HG02981 (cell line): ENCODE results near the gene SULT2A1.
"Not testable (repeated sequence)": the region's sequence is repeated elsewhere in the genome, so short reads cannot be mapped to it uniquely, and the experiment has no call there.

Experiments used
- ATAC-seq: cut with Tn5 transposase; IDR thresholded peaks from one replicate; pipeline ENCODE4 v1.9.1; 2021; ENCODE audit warnings: mild to moderate bottlenecking, moderate library complexity; ENCODE audit not compliant: unreplicated experiment

The SULT2A1 gene, protein sequence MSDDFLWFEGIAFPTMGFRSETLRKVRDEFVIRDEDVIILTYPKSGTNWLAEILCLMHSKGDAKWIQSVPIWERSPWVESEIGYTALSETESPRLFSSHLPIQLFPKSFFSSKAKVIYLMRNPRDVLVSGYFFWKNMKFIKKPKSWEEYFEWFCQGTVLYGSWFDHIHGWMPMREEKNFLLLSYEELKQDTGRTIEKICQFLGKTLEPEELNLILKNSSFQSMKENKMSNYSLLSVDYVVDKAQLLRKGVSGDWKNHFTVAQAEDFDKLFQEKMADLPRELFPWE

DNA sequence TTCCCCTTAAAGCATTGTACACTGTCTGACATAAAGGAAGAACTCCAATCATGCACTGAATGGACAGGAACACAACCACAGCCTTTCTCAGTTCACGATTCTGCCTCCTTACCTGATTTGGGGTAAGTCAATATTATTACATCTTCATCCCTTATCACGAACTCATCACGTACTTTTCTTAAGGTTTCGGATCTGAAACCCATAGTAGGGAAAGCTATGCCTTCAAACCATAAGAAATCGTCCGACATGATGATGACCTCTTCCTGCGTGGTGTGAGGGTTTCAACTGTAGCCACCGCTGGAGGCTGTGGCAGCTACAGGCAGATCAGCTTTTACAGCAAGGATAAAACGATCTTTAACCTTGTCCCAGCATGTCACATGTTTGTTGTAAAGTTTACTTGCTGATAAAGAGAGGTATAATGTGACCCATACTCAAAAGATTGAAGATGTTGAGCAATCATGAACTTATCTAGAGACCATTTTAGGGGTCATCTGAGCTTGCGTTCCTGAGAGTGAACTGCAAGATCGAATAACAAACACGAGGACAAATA, at the start of gene SULT2A1:
Gene SULT2A1 (minus strand): TSS at position 306 of the 550 bp plus-strand sequence. CDS start 58 bp downstream, at position 248.
- ATAC-seq: no peak

DNA sequence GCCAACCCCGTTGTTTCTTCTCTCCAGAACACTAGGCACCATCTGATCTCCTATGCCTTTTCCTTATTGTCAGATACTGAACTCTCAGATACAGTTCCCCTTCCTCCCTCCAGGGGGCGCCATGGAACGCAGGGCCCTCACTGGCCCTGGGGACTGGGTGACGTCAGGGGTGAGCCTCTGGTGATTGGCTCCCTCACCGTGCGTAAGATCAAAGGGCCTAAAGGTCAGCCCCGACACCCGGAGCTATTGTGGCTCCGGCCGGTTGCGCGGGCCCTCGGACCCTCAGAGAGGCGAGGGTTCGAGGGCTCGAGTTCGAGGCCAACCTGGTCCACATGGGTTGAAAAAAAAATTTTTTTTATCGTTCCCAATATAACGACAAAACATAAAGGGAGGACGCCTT, 42.5 kb upstream of the SULT2A1 start:
- ATAC-seq: not testable (repeated sequence)

DNA sequence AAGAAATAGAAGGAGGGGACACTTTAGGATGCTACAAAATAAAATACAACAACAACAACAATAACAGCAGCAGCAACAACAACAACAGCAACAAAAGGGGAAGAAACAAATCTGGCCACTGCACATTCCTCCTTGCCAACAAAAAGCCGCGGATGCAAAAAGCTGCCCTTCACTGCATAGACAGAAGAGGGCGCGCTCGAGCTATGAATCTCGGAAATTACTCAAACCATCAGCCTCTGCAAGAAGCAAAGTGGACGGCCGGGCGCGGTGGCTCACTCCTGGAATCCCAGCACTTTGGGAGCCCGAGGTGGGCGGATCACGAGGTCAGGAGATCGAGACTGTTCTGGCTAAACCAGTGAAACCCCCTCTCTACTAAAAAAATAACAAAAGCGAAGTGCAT, 34.0 kb upstream of the SULT2A1 start:
- ATAC-seq: not testable (repeated sequence)

DNA sequence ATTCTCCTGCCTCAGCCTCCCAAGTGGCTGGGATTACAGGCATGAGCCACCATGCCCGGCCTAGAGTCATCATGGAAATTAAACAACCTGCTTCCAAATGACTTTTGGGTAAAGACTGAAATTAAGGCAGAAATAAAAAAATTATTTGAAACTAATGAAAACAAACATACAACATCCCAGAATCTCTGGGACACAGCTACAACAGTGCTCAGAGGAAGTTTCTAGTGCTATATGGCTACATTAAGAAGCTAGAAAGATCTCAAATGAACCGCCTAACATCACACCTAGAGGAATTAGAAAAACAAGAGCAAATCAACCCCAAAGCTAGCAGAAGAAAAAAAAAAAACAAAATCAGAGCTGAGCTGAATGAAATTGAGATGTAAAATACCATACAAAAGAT, 24.1 kb upstream of the SULT2A1 start:
- not testable (repeated sequence) for ATAC-seq

DNA sequence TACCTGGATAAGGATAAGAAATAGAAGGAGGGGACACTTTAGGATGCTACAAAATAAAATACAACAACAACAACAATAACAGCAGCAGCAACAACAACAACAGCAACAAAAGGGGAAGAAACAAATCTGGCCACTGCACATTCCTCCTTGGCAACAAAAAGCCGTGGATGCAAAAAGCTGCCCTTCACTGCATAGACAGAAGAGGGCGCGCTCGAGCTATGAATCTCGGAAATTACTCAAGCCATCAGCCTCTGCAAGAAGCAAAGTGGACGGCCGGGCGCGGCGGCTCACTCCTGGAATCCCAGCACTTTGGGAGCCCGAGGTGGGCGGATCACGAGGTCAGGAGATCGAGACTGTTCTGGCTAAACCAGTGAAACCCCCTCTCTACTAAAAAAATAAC, 23.2 kb upstream of the SULT2A1 start:
- ATAC-seq: not testable (repeated sequence)

DNA sequence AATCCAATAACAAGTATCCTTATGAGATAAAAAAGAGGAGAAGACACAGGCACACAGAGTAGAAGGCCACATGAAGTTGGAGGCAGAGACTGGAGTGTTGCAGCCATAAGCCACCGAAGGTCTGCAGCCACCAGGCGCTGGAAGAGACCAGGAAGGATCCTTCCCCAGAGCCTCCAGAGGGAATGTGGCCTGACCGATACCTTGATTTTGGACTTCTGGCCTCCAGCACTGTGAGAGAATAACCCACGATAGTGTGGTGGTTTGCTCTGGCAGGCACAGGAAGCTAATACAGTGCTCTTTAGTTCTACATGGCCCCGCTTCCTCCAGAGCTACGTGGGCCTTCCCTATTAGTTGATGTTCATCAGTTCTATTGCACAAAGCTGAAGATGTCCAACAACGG, 15.3 kb upstream of the SULT2A1 start:
- ATAC-seq: no peak

DNA sequence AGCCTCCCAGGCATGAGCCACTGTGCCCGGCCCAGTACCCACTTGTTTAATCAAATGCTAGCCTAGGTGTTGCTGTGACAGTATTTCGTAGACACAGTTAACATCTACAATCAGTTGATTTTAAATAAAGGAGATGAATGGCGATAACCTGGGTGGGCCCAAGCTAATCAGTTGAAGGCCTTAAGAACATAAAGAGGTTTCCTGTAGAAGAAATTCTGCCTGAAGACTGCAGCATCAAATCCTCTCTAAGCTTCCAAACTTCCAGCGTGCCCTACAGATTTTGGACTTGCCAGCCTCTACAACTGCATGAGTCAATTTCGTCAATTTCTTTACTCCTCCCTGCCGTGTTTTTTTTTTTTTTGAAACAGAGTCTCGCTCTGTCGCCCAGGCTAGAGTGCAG, 13.2 kb upstream of the SULT2A1 start:
- ATAC-seq: no peak

DNA sequence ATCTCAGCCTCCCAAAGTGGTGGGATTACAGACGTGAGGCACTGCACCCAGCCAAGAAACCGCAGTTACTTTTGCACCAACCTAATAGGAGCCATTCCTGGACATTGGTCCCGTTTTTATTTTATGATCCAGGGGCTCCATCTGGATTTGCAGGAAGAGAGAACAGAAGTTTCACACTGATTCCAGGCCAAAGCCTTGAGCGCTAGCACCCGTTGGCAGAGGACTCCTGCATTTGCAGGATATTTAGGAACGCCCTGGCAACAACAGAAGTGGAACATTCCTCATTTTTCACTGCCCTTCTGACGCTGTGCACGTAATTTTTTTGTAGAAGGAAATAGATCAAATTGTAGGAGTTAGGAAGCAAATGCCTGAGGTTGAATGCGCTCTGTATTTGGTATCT, 11.7 kb upstream of the SULT2A1 start:
- ATAC-seq: no peak

DNA sequence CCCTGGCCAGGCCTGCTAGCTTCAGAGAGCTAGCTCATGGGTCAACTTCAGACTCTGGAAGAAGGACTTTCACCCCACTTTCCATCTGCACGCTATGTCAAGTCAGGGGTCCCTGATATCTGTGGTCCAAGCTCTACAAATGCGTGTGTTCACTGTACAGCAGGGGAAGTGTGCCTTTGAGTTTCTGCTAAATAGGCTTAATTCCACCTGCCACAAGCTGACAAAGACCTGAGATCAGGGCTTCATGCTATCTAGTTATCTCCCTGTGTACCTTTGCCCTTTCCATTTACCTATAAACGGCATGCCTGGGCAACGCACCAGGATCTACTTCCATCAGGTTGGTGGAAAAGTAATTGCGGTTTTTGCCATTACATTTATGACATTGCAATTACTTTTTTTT, 10.7 kb upstream of the SULT2A1 start:
- ATAC-seq: no peak

DNA sequence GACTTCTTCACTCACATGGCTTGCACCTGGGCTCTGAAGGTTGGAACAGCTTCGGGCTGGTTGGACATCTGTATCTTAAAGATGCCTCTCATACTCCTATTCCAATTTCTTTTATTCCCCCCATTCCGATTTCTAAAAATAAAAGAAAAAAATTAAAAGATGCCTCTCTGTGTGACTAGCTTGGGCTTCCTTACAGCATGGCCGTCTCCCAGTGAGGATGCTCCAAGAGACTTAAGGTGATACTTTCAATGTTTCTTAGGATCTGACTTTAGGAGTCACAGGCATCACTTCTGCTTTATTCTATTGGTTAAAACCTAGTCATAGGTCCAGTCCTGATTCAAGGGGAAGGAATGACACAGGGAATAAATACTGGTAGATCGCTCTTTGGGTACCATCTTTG, 9.9 kb upstream of the SULT2A1 start:
- no peak for ATAC-seq

DNA sequence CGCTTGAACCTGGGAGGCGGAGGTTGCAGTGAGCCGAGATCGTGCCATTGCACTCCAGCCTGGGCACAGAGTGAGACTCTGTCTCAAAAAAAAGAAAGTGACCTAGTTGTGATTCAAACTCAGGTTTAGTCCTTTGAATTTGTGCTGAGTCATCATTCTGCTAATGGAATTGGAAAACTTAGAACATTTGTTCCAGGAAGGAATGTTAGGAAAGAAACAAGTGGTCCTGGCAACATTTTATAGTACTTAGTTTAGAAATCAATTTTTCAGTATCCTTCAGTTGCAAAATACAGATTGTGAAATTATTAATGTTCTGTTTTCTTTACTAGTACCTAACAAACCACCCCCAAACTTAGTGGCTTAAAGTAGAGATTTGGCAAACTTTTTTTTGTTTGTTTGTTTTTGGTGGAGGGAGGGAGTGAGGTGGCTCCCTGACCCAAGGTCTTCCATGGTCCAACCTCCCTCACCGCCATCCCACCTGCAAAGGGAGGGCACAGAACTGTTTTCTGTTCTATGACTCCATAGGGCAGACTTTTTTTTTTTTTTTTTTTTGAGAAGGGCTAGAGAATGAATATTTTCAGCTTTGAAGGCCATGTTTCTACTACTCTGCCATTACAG, 9.2 kb upstream of the SULT2A1 start:
- ATAC-seq: no peak

DNA sequence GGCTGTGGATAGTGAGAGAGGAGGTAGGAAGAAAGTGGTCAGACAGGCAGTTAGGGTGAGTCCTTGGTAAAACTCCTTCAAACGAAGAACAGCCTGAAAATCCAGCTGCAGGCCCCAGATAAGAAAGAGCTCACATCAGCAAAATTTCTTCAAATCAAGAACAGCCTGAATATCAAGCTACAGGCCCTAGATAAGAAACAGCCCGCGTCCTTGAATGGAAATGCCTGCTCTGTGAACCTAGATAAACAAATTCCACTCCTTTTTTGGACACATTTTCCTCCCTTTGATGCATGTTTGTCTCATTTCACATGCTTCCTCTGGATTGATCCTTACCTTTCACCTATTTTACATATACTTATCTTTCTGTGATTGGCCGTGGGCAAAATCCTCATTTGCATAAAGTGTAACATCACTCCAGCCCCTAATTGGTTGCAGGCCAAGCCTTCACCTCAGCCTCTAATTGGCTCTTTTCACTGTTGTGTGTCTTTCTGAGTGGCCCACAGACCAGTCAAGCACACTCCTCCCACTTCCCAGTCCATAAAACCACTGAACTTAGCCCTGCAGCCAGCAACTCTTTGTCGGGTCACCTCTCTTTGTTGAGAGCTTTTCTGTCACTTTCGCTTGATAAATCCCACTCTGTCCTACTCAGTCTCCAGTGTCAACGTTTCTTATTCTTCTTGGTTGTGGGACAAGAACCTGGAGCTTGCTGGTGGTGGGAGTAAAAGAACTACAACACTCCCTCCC, 6.0 kb upstream of the SULT2A1 start:
- no peak for ATAC-seq

DNA sequence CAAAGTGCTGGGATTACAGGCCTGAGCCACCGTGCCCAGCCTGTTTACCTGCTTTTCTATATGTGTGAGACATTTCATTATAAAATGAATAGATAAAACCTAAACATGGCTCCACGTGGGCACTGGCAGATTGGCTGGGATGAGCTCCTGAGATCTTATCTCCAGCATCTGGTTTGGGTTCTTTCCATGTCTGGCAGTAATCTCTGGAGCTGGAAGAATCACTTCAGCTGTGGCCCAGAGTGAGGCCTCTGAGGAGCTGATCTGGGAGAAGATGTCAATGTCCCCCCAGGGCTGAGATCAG, 5.5 kb upstream of the SULT2A1 start:
- no peak for ATAC-seq

DNA sequence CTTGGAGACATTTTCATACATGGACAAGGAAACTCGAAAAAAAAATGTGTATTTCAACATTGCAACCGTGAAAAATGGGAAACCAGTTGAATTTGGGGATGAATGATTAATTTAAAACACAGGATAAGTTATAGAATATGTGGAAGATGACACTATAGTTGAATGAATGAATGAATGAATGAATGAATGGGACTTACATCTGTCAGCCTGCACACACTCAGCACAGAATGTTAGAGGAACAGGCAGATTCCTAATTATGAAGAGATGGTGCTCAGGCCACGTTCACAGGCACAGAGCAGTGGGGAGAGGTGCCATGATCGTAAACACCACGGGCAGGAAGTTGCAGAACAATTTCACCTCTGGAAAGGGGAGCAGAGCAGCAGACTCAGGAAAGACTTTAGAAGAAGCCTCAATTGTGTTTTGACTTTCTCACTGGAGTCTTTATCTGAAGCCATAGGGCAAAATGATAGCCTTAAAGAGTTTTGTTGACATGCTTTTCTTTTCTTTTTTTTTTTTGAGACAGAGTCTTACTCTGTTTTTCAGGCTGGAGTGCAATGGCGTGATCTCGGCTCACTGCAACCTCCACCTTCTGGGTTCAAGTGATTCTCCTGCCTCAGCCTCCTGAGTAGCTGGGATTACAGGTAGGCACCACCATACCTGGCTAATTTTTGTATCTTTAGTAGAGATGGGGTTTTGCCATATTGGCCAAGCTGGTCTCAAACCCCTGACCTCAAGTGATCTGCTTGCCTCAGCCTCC, 4.9 kb upstream of the SULT2A1 start:
- ATAC-seq: no peak

DNA sequence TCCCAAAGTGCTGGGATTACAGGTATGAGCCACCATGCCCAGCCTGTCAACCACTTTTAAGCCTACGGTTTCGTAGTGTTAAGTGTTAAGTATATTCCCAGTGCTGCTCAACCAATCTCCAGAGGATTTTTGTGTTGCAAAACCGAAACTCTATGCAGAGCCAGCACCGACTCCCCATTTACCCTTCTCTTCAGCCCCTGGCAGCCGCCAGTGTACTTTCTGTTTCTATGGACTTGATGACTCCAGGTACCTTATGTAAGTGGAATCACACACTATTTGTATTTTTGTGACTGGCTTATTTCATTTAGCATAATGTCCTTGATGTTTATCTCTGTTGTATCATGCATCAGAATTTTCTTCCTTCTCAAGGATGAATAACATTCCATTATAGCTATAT, 1.1 kb downstream of the SULT2A1 start:
- ATAC-seq: no peak

DNA sequence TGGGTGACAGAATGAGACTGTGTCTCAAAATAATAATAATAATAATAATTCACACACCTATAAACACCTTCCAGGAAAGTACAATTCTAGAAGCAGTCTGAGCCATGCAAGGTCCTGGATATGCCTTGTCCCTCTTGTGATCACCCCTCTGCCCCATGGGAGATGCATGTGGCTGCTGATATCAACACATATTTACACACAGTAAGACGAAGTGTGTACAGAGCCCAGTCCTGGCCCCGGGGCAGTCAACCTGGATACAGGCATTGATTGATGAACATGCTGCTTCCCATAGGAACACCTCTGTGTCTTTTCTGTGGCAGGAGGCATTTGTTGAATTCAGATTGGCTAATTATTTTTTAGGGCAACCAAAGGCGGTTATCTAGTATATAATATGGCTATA, 3.2 kb downstream of the SULT2A1 start:
- ATAC-seq: no peak

DNA sequence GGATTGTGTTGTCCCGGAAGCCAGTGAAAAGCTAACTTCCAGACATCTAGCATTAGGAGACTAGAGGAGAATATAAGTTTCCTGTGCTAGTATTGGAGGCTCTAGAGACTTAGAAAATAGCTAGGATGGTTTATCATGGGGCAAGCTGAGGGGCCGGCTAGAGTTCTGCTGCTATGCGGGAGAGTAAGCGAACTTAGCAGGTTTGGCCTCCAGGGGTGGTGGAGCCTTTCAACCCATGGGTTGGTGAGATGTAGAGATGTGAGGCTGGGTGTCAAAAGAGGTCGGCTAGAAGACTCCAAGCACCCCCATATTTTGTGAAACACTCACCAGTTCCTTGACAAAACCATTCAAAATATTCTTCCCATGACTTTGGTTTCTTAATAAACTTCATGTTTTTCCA, 4.4 kb downstream of the SULT2A1 start:
- no peak for ATAC-seq

DNA sequence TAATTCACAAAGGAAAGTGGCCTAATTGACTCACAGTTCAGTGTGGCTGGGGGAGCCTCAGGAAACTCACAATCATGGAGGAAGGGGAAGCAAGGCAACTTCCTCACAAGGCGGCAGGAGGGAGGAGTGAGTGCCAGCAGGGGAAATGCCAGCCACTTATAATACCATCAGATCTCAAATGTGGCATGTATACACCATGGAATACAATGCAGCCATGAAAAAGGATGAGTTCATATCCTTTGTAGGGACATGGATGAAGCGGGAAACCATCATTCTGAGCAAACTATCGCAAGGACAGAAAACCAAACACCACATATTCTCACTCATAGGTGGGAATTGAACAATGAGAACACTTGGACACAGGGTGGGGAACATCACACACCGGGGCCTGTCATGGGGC, 6.7 kb downstream of the SULT2A1 start:
- ATAC-seq: not testable (repeated sequence)

DNA sequence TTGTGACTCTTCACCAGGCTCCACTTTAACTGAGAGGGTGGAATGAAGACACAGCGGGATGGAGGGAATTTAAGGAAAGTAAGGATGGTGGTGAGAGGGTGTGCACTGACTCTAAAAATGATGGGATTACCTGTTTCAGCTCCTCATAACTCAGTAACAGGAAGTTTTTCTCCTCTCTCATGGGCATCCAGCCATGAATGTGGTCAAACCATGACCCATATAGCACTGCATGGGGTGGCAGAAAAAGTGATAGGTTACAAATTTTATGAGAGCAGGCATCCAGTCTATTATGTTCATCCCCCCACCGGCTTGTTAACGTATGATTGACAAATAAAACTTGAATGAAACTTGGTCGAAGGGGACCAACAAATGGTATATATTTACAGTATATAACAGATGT, 7.2 kb downstream of the SULT2A1 start:
- no peak for ATAC-seq

DNA sequence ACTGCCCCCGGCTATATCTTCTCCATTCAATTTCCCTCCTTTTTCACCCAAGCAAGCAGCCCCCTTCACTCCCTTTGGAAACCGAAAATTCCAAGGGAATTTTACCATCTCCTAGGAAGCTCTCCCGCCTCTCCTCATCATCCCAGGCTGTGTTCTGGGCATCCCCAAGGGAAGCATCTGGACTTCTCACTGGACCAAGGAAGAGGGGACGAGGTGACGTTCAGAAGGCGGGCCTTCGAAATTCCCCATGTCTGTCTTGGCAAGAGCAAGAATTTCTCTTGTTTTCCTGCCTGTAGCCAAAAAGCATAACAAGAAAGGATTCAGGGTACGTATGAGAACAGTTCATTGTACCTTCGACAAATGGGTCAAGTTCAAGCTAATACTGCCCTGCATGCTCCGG, 20.9 kb downstream of the SULT2A1 start:
- no peak for ATAC-seq

DNA sequence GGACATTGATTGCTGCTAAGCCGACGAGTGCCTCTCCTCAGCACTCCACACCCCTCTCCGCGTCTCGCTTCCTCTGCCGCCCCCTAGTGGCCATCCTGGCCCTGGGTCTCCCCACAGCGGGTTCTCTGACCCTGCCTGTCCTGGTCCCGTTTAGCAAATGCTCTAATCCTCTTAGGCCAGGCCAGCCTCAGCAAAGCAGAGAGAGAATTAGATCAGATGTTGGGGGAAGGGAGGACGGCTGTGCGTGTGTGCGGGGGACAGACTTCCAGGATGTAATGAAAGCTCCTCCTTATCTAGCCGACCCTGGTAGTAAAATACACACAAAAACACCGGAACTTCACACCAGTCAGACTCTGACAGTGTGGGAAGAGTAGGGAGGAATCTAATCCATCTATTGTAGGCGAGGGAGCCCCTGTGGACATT, 22.6 kb downstream of the SULT2A1 start:
- ATAC-seq: no peak
